Endothelial cell of hepatic sinusoid (primary cell): ENCODE results near the gene BASP1.
"Not testable (repeated sequence)": the region's sequence is repeated elsewhere in the genome, so short reads cannot be mapped to it uniquely, and the experiment has no call there.

Experiments used
- in situ Hi-C: cut with HindIII; loops from 2 replicates; pipeline ENCODE4 v1.10.0; 2017; ENCODE audit warnings: low sequenced_read_pairs

Gene BASP1

GRCh38 chr5:17310502-17310901, 93.1 kb downstream of the BASP1 start:
- in situ Hi-C loops, result not testable (repeated sequence)

- in situ Hi-C loops, result not testable (repeated sequence)
Measured at GRCh38 chr5:17311811-17312210, 94.4 kb downstream of the BASP1 start.

GRCh38 chr5:17312358-17312757, 94.9 kb downstream of the BASP1 start:
- in situ Hi-C loops, result no loop called here

- in situ Hi-C loops, result no loop called here
Measured at GRCh38 chr5:17314907-17315471, 97.6 kb downstream of the BASP1 start.

GRCh38 chr5:17315710-17316221, 98.3 kb downstream of the BASP1 start:
- in situ Hi-C loops, result no loop called here

- in situ Hi-C loops, result no loop called here
Measured at GRCh38 chr5:17316970-17317459, 99.6 kb downstream of the BASP1 start.

GRCh38 chr5:17317473-17317872, 100.0 kb downstream of the BASP1 start:
- in situ Hi-C loops, result no loop called here

GRCh38 chr5:17319095-17319494, 101.7 kb downstream of the BASP1 start:
- in situ Hi-C loops, result not testable (repeated sequence)

GRCh38 chr5:17325770-17326599, 108.6 kb downstream of the BASP1 start:
- in situ Hi-C loops, result loop anchor here (5.0 kb wide), 1 partner anchor 41 kb away; no protein-coding TSS in a partner anchor
